ENCODE measurements around the gene SLMAP.

The SLMAP gene

GRCh38 chr3:57948781-57949242 is 192.7 kb downstream of the SLMAP start:
- DNase-seq = no peak

- DNase-seq = no peak
These were observed 193.2 kb downstream of the SLMAP start for GRCh38 chr3:57949344-57949743.

GRCh38 chr3:57949785-57950615 is 193.9 kb downstream of the SLMAP start:
- peak; percentile 51 for DNase-seq

GRCh38 chr3:57951066-57951882 is 195.2 kb downstream of the SLMAP start:
- peak; percentile 88 for DNase-seq

GRCh38 chr3:57952208-57952631 is 196.1 kb downstream of the SLMAP start:
- DNase-seq = peak; percentile 48

- DNase-seq = peak; percentile 27
These were observed 196.5 kb downstream of the SLMAP start for GRCh38 chr3:57952651-57953050.

GRCh38 chr3:57953576-57953975 is 197.5 kb downstream of the SLMAP start:
- DNase-seq = peak; percentile 37

GRCh38 chr3:57956119-57956832 is 200.2 kb downstream of the SLMAP start:
- DNase-seq = peak; percentile 90

GRCh38 chr3:57956833-57957174 is 200.7 kb downstream of the SLMAP start:
- DNase-seq = no peak

- no peak for DNase-seq
These were observed 201.7 kb downstream of the SLMAP start for GRCh38 chr3:57957824-57958223.

- DNase-seq = peak; percentile 79
These were observed 202.7 kb downstream of the SLMAP start for GRCh38 chr3:57958642-57959422.

GRCh38 chr3:57959423-57960173 is 203.5 kb downstream of the SLMAP start:
- peak; percentile 98 for DNase-seq

- no peak for DNase-seq
These were observed 204.0 kb downstream of the SLMAP start for GRCh38 chr3:57960174-57960505.

- no peak for DNase-seq
These were observed 205.2 kb downstream of the SLMAP start for GRCh38 chr3:57961177-57961827.

- DNase-seq = peak; percentile 62
These were observed 205.8 kb downstream of the SLMAP start for GRCh38 chr3:57961828-57962447.

GRCh38 chr3:57962448-57962834 is 206.3 kb downstream of the SLMAP start:
- DNase-seq = no peak

- no peak for DNase-seq
These were observed 207.8 kb downstream of the SLMAP start for GRCh38 chr3:57963811-57964346.

GRCh38 chr3:57966829-57967228 is 210.7 kb downstream of the SLMAP start:
- no peak for DNase-seq

GRCh38 chr3:57967590-57967989 is 211.5 kb downstream of the SLMAP start:
- no peak for DNase-seq

- no peak for DNase-seq
These were observed 212.4 kb downstream of the SLMAP start for GRCh38 chr3:57968501-57968900.

GRCh38 chr3:57971975-57972374 is 215.9 kb downstream of the SLMAP start:
- DNase-seq = no peak

All from inflammatory macrophage treated with lipopolysaccharide for 4 hours (primary cell).